OCI-LY1 (cell line): ENCODE data around the gene WWOX.

Experiments
- H2AFZ ChIP-seq: fragments of 200-600 bp; sonication (generic), shearing (Covaris generic); 2 replicates; pipeline ENCODE4 v1.6.0; 2014; ENCODE audit warnings: antibody characterized with exemption, mild to moderate bottlenecking, low read length
- H3F3A ChIP-seq: fragments of 200-600 bp; sonication (generic), shearing (Covaris generic); 2 replicates; pipeline ENCODE4 v1.6.0; 2014; ENCODE audit warnings: mild to moderate bottlenecking, antibody characterized with exemption, low read length, moderate library complexity; ENCODE audit not compliant: insufficient read depth
- H3K27ac ChIP-seq: fragments of 200-600 bp; sonication (generic); 2 replicates; pipeline ENCODE4 v1.5.1; 2014; ENCODE audit warnings: low read length, mixed run types, mild to moderate bottlenecking, low read depth; ENCODE audit not compliant: poor library complexity, severe bottlenecking
- H3K27me3 ChIP-seq: fragments of 200-600 bp; sonication (generic); 2 replicates; pipeline ENCODE4 v1.6.0; 2014; ENCODE audit warnings: antibody characterized with exemption, mild to moderate bottlenecking, low read length, moderate library complexity; ENCODE audit not compliant: insufficient read depth
- H3K36me3 ChIP-seq: fragments of 200-600 bp; sonication (generic); 2 replicates; pipeline ENCODE4 v1.6.1; 2014; ENCODE audit warnings: mild to moderate bottlenecking, antibody characterized with exemption, low read length, moderate library complexity, mixed read lengths; ENCODE audit not compliant: insufficient read depth
- H3K4me1 ChIP-seq: fragments of 200-600 bp; sonication (generic); 2 replicates; pipeline ENCODE4 v1.5.1; 2014; ENCODE audit warnings: mild to moderate bottlenecking, low read length, moderate library complexity; ENCODE audit not compliant: insufficient read depth, severe bottlenecking
- H3K4me2 ChIP-seq: fragments of 200-600 bp; sonication (generic), shearing (Covaris generic); 2 replicates; pipeline ENCODE4 v1.6.1; 2014; ENCODE audit warnings: low read length
- H3K4me3 ChIP-seq: fragments of 200-600 bp; sonication (generic); 2 replicates; pipeline ENCODE4 v1.5.1; 2014; ENCODE audit warnings: low read length, low read depth, mild to moderate bottlenecking, mixed read lengths; ENCODE audit not compliant: poor library complexity, severe bottlenecking
- H3K79me2 ChIP-seq: fragments of 200-600 bp; shearing (Covaris generic); 2 replicates; pipeline ENCODE4 v1.6.1; 2016; ENCODE audit warnings: mixed run types, low read length, mixed read lengths; ENCODE audit not compliant: insufficient read depth
- H3K9ac ChIP-seq: fragments of 200-600 bp; sonication (generic), shearing (Covaris generic); 2 replicates; pipeline ENCODE4 v1.6.1; 2014; ENCODE audit warnings: mild to moderate bottlenecking, low read length, mixed read lengths
- H3K9me2 ChIP-seq: fragments of 200-600 bp; sonication (generic), shearing (Covaris generic); 2 replicates; pipeline ENCODE4 v1.6.1; 2014; ENCODE audit warnings: low read depth, mild to moderate bottlenecking, low read length, mixed read lengths
- H3K9me3 ChIP-seq: fragments of 200-600 bp; shearing (Covaris generic); 2 replicates; pipeline ENCODE4 v1.6.1; 2014; ENCODE audit warnings: low read length, mixed read lengths
- H4K20me1 ChIP-seq: fragments of 200-600 bp; sonication (generic), shearing (Covaris generic); 2 replicates; pipeline ENCODE4 v1.6.0; 2016; ENCODE audit warnings: mild to moderate bottlenecking, low read length; ENCODE audit not compliant: insufficient read depth
- EZH2 ChIP-seq: fragments of 200-600 bp; sonication (generic), shearing (Covaris generic); IDR thresholded peaks from 2 replicates; pipeline ENCODE4 v1.8.0; 2017; ENCODE audit warnings: borderline replicate concordance, mixed run types, mild to moderate bottlenecking, antibody characterized with exemption, low read length, moderate library complexity, mixed read lengths
- TF ChIP-seq, protein P1 (sequence below): fragments of 200-600 bp; sonication (generic), shearing (Covaris generic); IDR thresholded peaks from 2 replicates; pipeline ENCODE4 v1.5.1; 2017; ENCODE audit warnings: mild to moderate bottlenecking, antibody characterized with exemption, low read length, moderate library complexity, mixed read lengths

Gene WWOX

DNA sequence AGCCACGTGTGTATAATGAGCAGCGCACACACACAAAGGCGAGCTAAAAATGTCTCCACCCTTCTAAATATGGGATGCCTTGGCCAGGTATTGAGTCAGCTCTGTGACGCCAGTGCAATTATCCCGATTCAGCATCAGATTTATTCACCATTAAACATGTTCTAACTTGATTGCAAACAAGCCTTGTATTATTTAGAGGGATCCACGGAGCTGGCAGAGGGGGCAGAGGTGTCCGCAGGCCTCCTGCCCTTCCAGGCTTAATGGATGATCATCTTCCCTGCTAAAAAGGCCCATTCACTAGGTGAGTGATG, 909.4 kb downstream of the WWOX start:
- H3K4me1 ChIP-seq: peaks cover 6% of the 10 kb centered on the region
- H3F3A ChIP-seq: no peaks in the 10 kb centered on the region
- no peaks in the 10 kb centered on the region for H3K36me3 ChIP-seq
- TF ChIP-seq, protein P1, sequence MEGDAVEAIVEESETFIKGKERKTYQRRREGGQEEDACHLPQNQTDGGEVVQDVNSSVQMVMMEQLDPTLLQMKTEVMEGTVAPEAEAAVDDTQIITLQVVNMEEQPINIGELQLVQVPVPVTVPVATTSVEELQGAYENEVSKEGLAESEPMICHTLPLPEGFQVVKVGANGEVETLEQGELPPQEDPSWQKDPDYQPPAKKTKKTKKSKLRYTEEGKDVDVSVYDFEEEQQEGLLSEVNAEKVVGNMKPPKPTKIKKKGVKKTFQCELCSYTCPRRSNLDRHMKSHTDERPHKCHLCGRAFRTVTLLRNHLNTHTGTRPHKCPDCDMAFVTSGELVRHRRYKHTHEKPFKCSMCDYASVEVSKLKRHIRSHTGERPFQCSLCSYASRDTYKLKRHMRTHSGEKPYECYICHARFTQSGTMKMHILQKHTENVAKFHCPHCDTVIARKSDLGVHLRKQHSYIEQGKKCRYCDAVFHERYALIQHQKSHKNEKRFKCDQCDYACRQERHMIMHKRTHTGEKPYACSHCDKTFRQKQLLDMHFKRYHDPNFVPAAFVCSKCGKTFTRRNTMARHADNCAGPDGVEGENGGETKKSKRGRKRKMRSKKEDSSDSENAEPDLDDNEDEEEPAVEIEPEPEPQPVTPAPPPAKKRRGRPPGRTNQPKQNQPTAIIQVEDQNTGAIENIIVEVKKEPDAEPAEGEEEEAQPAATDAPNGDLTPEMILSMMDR: no peak
- TF ChIP-seq EZH2: no peak
- H4K20me1 ChIP-seq: no peaks in the 10 kb centered on the region
- no peaks in the 10 kb centered on the region for H3K27me3 ChIP-seq
- H2AFZ ChIP-seq: no peak overlapping the region
- no peak overlapping the region for H3K27ac ChIP-seq
- H3K79me2 ChIP-seq: no peaks in the 10 kb centered on the region
- H3K9me2 ChIP-seq: no peaks in the 10 kb centered on the region
- H3K9me3 ChIP-seq: no peaks in the 10 kb centered on the region
- no peak overlapping the region for H3K4me2 ChIP-seq
- no peak overlapping the region for H3K9ac ChIP-seq
- H3K4me3 ChIP-seq: no peak overlapping the region

DNA sequence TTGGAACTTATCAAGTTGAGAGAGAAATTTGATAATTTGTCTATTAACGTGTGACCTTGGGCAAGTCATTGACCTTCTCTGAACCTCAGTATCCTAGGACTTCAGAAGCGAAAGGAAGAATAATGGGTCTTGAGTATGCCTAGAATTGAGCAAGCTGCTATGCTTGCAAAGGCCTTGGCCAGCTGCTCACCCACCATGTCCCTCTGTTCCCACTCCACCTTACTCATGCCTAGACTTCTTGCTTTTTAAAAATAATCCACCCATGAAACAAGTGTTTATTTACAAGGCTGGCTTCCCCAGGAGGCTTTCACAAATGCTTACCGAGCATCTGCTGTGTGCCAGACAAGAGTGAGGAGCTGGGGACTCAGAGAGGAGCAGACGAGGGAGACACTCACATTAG, 910.4 kb downstream of the WWOX start:
- Histone ChIP-seq H3K27ac (no peak overlapping the region), H3K9me3 (no peaks in the 10 kb centered on the region), H3K9ac (no peak overlapping the region), H3K4me3 (no peak overlapping the region), H3K4me1 (peaks cover 6% of the 10 kb centered on the region), H3K27me3 (no peaks in the 10 kb centered on the region), H3K4me2 (no peak overlapping the region), H2AFZ (no peak overlapping the region), H3K9me2 (no peaks in the 10 kb centered on the region), H3K79me2 (no peaks in the 10 kb centered on the region), H3K36me3 (no peaks in the 10 kb centered on the region), H4K20me1 (no peaks in the 10 kb centered on the region), H3F3A (no peaks in the 10 kb centered on the region)
- TF ChIP-seq, protein P1: no peak
- no peak for TF ChIP-seq EZH2

DNA sequence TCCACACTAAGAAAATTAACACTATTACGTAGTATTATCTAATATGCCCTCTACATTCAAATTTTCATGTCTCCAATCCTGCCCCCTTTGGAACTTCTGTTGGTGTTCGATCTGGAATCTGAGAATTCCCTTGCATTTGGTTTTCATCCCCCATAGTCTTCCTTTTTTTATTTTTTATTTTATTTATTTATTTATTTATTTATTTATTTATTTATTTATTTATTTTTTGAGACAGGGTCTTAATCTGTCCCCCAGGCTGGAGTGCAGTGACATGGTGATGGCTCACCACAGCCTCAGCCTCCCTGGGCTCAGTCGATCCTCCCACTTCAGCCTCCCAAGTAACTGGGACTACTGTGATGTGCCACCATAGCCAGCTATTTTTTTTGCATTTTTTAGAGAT, 911.8 kb downstream of the WWOX start:
- Histone ChIP-seq H3K9me2 (no peaks in the 10 kb centered on the region), H3F3A (no peaks in the 10 kb centered on the region), H3K79me2 (no peaks in the 10 kb centered on the region), H3K4me2 (no peak overlapping the region), H4K20me1 (no peaks in the 10 kb centered on the region), H3K27me3 (no peaks in the 10 kb centered on the region), H3K27ac (no peak overlapping the region), H3K9ac (no peak overlapping the region), H3K4me3 (no peak overlapping the region), H3K36me3 (no peaks in the 10 kb centered on the region), H3K9me3 (no peaks in the 10 kb centered on the region), H3K4me1 (peaks cover 6% of the 10 kb centered on the region), H2AFZ (no peak overlapping the region)
- no peak for TF ChIP-seq EZH2
- TF ChIP-seq, protein P1: no peak
